Osteoblast (primary cell): Measurements from ENCODE around the gene SNX22. TPM values are rescaled to one million over a fixed set of nuclear protein-coding genes. Genes with fewer than 3 reads are reported as not detected.

Experiments used
- DNase-seq: peaks from one replicate; pipeline ENCODE4 v3.0.0; 2011; ENCODE audit warnings: low spot score, mixed read lengths; ENCODE audit not compliant: insufficient read length; ENCODE audit errors: missing footprints
- H2AFZ ChIP-seq: 2 replicates; pipeline ENCODE4 v1.6.0; 2011; ENCODE audit warnings: mild to moderate bottlenecking, low read length
- H3K27ac ChIP-seq: 2 replicates; pipeline ENCODE4 v1.5.1; 2011; ENCODE audit warnings: mild to moderate bottlenecking, low read depth, low read length, moderate library complexity
- H3K27me3 ChIP-seq: 2 replicates; pipeline ENCODE4 v1.6.0; 2012; ENCODE audit warnings: mild to moderate bottlenecking, control low read depth, inconsistent platforms, low read length, moderate library complexity; ENCODE audit not compliant: insufficient read depth
- H3K36me3 ChIP-seq: 2 replicates; pipeline ENCODE4 v1.5.1; 2011; ENCODE audit warnings: mild to moderate bottlenecking, low read length, control low read depth, moderate library complexity; ENCODE audit not compliant: insufficient read depth
- H3K4me1 ChIP-seq: 2 replicates; pipeline ENCODE4 v1.5.1; 2011; ENCODE audit warnings: mild to moderate bottlenecking, low read length, control low read depth, moderate library complexity; ENCODE audit not compliant: insufficient read depth
- H3K4me2 ChIP-seq: 2 replicates; pipeline ENCODE4 v1.6.0; 2011; ENCODE audit warnings: mild to moderate bottlenecking, low read length; ENCODE audit not compliant: insufficient read depth
- H3K4me3 ChIP-seq: fragments of 200-600 bp; sonication (generic); 3 replicates; pipeline ENCODE4 v1.5.1; 2012; ENCODE audit warnings: mild to moderate bottlenecking, low read length, inconsistent platforms; ENCODE audit not compliant: insufficient read depth
- H3K79me2 ChIP-seq: 2 replicates; pipeline ENCODE4 v1.6.0; 2012; ENCODE audit warnings: mild to moderate bottlenecking, low read length, control low read depth, inconsistent platforms; ENCODE audit not compliant: insufficient read depth
- H3K9me3 ChIP-seq: 2 replicates; pipeline ENCODE4 v1.5.1; 2011; ENCODE audit warnings: low read depth, low read length, control low read depth
- H4K20me1 ChIP-seq: 2 replicates; pipeline ENCODE4 v1.6.0; 2012; ENCODE audit warnings: mild to moderate bottlenecking, low read length, control low read depth; ENCODE audit not compliant: insufficient read depth
- CTCF ChIP-seq: IDR thresholded peaks from 2 replicates; pipeline ENCODE4 v1.5.1; 2011; ENCODE audit warnings: mild to moderate bottlenecking, low read depth, low read length, moderate library complexity; ENCODE audit errors: extremely low read depth
- total RNA-seq: library from RNA; depleted of rRNA; stranded (reverse); fragments of >200 nt; gene quantifications from 2 replicates; pipeline ENCODE4 v1.2.3, GENCODE V29; 2012

SNX22 gene
- total RNA-seq, 1 donor, result under 0.01 TPM

GRCh38 chr15:64162869-64163658 lies 11.5 kb downstream of the SNX22 start, which contains the start of gene PPIB:
Gene PPIB, minus strand, starts transcription at chr15:64163022. Its CDS starts 36 bp downstream, at chr15:64162986.
- Histone ChIP-seq H3K36me3 (peaks cover 34% of the 10 kb centered on the region), H3K4me1 (peaks cover 42% of the 10 kb centered on the region), H3K27ac (peak within 1 kb of the TSS; percentile 86), H3K4me2 (peak within 1 kb of the TSS; percentile 100), H3K9me3 (no peaks in the 10 kb centered on the region), H2AFZ (peak within 1 kb of the TSS; percentile 92), H3K4me3 (peak within 1 kb of the TSS; percentile 94), H3K79me2 (peaks cover 37% of the 10 kb centered on the region), H4K20me1 (peaks cover 29% of the 10 kb centered on the region), H3K27me3 (no peaks in the 10 kb centered on the region)
- TF ChIP-seq CTCF, result peak; percentile 35
- DNase-seq, result peak; percentile 99

- Histone ChIP-seq H4K20me1 (peaks cover 22% of the 10 kb centered on the region), H3K79me2 (peaks cover 31% of the 10 kb centered on the region), H2AFZ (peak overlapping the region; percentile 92), H3K4me2 (peak overlapping the region; percentile 85), H3K36me3 (peaks cover 26% of the 10 kb centered on the region), H3K4me1 (peaks cover 35% of the 10 kb centered on the region), H3K27me3 (no peaks in the 10 kb centered on the region), H3K9me3 (no peaks in the 10 kb centered on the region), H3K4me3 (peak overlapping the region; percentile 94), H3K27ac (peak overlapping the region; percentile 7)
- no peak for TF ChIP-seq CTCF
- DNase-seq, result peak; percentile 84
Observed at GRCh38 chr15:64163659-64164362, 12.3 kb downstream of the SNX22 start.

- no peaks in the 10 kb centered on the region for H3K9me3 ChIP-seq
- H4K20me1 ChIP-seq, result peaks cover 18% of the 10 kb centered on the region
- DNase-seq, result no peak
- H3K4me1 ChIP-seq, result peaks cover 32% of the 10 kb centered on the region
- H3K4me2 ChIP-seq, result no peak overlapping the region
- H3K27ac ChIP-seq, result no peak overlapping the region
- H3K27me3 ChIP-seq, result no peaks in the 10 kb centered on the region
- no peak overlapping the region for H3K4me3 ChIP-seq
- peaks cover 21% of the 10 kb centered on the region for H3K36me3 ChIP-seq
- no peak for TF ChIP-seq CTCF
- peaks cover 27% of the 10 kb centered on the region for H3K79me2 ChIP-seq
- no peak overlapping the region for H2AFZ ChIP-seq
Observed at GRCh38 chr15:64164436-64164835, 12.9 kb downstream of the SNX22 start.
